Germinal center (tissue), 1 donor: Measurements from ENCODE around the gene KLHL42.
"Not testable (repeated sequence)": the region's sequence is repeated elsewhere in the genome, so short reads cannot be mapped to it uniquely, and the experiment has no call there.

Experiments used
- DNase-seq: peaks from one replicate; pipeline ENCODE4 v3.0.0; 2012; ENCODE audit warnings: mixed read lengths, low spot score

Gene KLHL42, protein sequence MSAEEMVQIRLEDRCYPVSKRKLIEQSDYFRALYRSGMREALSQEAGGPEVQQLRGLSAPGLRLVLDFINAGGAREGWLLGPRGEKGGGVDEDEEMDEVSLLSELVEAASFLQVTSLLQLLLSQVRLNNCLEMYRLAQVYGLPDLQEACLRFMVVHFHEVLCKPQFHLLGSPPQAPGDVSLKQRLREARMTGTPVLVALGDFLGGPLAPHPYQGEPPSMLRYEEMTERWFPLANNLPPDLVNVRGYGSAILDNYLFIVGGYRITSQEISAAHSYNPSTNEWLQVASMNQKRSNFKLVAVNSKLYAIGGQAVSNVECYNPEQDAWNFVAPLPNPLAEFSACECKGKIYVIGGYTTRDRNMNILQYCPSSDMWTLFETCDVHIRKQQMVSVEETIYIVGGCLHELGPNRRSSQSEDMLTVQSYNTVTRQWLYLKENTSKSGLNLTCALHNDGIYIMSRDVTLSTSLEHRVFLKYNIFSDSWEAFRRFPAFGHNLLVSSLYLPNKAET

DNA sequence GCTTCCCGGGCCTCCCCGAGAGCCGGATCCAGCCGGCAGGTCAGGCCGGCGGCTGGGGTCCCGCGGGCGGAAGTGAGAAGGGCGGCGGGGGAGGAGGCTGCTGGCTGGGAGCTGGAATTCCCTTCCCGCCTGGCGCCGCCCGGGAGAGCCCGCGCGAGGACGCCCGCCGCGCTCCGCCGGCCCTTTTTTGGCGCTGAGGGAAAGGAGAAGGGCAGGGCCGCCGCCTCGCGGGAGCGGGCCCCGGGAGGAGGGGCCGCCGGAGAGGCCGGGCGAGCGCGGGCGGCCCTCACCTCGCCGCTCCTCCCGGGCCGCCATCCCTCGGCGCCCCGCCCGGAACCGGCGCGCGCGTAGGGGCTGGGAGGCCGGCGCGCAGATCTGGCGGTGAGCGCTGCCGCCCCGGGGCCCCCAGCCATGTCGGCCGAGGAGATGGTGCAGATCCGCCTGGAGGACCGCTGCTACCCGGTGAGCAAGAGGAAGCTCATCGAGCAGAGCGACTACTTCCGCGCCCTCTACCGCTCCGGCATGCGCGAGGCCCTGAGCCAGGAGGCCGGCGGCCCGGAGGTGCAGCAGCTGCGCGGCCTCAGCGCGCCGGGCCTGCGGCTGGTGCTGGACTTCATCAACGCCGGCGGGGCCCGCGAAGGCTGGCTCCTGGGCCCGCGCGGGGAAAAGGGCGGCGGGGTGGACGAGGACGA, at the start of gene KLHL42, which contains the start of gene MANSC4:
KLHL42 (plus strand) TSS at position 314 of the 692 bp plus-strand sequence; CDS start at position 412, 98 bp downstream.
MANSC4 (minus strand) TSS at position 317 of the 692 bp plus-strand sequence. CDS start 8,960 bp downstream, outside the sequence.
- DNase-seq: peak; percentile 79

DNA sequence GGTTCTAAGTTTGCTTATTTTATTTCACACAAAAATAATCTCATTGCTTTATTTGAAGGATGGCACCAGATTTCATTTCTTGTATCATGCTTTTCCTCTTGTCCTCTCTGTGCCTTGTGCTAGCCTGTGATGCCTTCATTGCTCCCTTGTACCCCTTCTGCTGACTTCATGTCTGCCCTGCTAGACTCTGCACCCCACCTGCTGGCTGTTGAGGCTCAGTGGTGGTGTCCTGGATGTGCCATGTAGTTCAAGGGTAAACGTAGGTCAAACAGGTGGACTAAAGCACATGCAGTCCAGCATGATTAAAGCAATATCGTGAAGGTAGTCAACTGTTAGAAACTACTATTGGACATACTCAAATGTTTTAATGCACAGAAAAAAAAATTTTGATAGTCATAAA, 47.8 kb upstream of the KLHL42 start:
- DNase-seq: no peak

DNA sequence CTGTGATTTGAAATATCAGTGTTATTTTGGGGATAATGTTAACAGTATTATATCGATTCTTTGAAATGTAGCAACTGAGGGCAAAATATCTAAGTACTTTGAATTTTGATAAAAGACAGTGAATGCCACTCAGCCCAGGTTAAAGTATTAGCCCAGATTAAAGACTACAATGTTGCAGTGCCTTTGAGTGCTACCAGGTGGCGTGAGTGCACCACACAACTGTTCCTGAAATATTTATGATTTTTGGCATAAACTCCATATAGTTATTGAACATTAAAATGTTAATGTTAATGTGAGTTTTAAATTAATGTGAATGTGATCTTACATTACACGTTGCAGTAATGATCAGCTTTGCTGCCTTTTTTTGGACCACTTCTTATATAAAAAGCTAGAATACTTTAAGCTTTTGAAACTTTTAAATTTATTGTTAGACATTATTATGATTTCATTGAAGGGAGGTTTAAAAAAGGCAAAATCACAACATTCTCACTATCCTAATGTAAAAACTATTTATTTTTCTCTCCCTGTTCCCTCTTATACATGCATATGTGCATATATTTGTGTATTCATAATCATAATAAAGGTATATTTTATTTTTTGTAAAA, 46.9 kb upstream of the KLHL42 start:
- DNase-seq: peak; percentile 56

DNA sequence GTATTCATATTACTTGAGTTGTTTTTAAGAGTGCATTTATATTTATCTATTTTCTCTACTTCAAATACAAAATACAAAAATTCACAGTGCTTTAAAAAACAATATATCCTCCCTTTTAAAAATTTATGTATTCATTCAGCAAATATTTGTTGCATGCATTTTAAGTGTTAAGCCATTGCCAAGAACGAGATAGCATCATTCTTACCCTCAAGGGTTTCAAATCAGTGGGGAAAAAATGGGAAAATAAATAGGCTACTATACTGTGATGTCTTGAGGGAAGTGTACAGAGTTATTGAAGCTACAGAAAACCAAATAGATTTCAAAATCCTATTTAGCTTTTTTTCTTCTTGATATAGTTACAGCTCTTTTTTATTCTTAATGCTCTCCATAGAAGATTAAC, 46.2 kb upstream of the KLHL42 start:
- DNase-seq: no peak

DNA sequence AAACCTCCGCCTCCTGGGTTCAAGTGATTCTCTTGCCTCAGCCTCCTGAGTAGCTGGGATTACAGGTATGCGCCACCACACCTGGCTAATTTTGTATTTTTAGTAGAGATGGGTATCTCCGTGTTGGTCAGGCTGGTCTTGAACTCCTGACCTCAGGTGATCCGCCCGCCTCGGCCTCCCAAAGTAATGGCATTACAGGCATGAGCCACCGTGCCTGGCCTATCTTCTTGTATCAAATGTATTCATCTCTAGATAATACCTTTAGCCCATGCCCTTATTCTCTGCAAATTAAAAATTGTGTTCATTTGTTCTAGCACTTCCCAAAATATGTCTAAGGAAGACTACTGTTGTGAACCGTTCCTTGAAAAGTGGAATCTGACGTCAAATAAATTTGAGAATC, 45.7 kb upstream of the KLHL42 start:
- DNase-seq: not testable (repeated sequence)

DNA sequence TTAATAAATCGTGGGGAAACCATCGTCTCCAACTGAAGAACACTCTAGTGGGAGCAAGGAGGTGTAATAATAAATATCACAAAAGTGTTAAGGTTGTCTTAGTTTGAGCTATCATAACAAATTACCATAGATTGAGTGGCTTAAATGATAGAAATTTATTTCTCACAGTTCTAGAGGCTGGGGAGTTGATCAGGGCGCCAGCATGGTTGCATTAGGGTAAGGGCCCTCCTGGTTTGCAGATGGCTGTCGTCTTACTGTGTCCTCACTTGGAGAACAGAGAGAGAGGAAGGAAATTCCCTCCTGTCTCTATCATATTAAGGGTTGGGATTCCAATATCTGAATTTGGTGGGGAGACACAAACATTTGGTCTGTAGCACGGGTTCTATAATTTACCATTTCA, 36.4 kb upstream of the KLHL42 start:
- DNase-seq: no peak

DNA sequence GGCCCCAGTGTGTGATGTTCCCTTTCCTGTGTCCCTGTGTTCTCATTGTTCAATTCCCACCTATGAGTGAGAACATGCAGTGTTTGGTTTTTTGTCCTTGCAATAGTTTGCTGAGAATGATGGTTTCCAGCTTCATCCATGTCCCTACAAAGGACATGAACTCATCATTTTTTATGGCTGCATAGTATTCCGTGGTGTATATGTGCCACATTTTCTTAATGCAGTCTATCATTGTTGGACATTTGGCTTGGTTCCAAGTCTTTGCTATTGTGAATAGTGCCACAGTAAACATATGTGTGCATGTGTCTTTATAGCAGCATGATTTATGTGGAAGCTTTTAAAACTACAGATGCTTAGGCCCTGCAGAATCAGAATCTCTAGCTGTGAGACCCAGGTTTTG, 34.3 kb upstream of the KLHL42 start:
- DNase-seq: not testable (repeated sequence)

DNA sequence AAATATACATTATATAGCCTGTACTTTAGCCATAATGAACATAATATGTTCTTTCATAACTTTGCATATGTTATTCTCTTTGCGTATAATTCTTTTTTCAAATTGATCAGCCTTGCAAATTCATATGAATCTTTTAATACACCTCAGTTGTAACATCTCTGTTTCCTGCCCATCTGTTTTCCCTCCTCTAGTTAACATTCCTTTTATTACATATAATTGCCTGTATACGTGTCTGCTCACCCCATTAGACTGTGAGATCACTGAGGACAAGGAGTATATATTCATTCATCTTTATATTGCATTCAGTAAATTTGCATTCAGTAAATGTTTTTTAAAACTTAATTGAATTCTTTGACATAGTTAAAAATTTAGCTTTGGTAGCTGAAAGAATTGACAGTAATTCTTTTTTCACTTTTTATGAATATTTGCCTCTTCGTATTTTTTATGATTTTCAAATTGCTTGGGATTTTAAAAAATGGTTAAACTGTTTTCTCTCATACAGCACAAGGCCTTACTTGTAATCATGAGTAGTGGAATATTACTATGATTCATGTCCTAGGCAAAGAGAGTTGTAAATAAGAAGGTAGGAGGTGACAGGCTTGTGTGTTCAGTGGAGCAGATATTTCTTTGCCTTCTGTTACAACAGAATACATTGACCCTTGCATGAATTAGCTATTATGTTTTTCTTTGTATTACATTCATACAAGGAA, 32.8 kb upstream of the KLHL42 start:
- DNase-seq: no peak

DNA sequence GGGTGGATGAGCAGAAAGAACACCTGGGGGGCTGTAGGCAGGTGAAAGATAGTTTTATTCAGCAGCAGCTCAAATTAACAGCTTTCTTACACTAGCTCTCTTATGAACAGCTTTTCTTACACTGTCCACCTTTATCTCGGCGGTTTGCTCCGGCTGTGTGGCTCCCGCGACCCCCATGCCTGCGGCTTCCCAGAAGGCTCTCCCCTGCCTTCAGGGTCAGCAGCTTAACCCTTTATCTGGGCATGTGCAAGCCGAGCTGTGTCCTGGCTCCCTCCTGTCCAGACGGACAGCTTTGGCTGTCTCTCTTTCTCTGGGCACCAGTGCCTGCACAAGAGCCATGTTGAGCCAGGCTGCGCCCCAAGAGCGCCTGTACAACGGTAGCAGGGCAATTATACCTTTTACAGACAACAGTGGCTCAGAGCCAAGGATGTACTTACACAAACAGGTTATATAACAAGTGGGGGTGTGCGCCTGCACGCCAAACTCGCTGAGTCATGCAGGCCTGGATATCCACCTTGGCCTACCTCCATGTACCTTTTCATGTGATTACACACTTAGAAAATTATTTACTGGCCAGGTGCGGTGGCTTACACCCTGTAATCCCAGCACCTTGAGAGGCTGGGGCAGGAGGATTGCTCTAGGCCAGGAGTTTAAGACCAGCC, 28.5 kb upstream of the KLHL42 start:
- DNase-seq: no peak

DNA sequence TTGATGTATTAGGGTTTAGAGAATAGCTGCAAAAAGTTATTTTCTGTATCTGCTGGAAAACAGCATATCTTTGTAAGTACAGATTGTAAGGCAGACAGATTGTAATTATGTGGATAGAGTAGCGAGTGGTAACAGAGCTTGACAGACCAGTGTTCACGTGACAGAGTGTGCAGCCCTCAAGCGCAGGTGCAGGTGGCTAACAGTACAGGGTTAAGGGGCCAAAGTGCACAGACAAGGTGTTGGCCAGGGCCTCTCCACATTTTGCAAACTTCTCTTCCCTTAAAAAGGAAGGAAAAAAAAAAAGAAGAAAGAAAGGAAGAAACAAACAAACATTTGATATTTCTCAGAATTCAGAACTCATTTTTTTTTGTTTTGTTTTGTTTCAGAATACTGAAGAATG, 25.2 kb upstream of the KLHL42 start:
- DNase-seq: no peak

DNA sequence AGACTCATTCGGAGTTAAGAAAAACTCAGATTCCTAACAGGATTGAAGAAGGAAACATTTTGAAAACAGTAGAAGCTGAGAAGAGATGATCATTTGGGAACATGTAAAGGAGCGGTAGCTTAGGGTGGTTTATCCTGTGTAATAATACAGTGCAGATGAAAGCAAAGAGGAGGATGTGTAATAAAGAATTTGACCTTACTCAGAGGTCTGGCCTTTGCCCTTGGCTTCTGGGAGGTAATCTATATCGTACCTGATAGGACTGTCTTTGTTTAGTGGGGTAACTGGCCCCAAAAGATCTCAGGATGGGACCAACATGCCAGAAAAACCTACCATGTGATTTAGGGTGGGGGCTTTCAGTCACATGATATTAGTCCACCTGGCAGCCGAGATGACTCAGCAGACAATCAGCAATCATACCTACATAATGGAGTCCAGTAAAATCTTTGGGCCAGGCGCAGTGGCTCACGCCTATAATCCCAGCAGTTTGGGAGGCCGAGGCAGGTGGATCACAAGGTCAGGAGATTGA, 23.3 kb upstream of the KLHL42 start:
- DNase-seq: no peak

DNA sequence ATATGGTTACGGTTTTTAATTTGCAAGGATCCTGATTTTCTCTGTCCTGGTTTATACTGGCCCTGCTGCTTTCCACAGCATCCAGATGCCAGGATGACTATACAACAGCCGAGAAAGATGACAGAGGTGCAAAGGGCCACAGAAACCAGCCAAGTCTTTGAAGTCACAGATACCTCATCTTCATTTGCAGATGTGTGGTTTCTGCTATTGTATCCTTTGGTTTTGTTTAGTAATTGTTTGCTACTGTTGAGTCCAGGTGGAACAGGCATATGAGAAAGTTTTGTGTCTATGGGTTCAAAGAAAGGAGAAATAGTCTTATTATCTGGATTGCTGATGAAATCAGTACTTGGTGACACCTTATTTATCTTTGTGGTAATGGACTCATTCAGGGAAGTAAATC, 17.3 kb upstream of the KLHL42 start:
- no peak for DNase-seq

DNA sequence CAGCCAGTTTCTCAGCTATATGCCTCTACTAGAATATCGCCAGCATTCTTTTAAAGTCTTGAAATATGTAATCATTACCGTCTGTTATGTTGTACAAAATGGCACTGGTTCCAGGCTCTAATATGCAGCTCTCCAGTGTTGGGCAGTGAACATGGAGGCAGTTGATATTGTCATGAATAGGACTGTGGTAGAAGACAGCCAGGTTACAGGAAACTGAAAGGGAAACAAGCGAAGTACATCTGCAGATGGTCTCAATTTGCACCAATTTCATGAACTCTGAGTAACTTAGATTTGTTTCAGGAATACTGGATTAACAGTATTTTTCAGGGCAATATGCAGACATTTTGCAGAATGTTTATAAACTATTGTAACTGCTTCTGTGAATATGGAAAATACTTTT, 13.4 kb upstream of the KLHL42 start:
- DNase-seq: no peak

DNA sequence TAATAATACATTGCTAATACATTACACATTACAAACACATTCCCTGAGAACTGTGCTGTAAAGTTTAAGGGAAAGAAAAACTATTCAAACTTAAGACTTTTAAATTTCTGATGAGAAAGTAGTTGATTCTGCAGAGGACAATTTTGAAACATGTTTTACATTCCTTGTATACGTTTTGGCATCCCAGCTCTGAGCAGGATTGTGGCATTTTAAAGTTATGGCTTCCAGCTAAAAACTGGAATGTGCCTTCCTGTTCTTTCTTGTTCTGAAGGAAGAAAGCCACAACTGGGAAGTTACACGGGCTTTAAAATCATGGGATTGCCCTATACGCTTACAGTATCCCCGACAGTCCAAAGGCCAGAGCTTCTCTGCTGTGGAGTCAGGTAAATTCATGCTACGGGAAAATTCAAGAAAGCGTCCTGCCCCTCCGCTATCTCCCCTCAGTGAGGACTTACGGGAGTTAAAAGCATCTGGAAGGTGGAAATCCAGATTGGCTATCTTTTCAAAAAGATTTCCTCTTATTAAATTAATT, 10.8 kb upstream of the KLHL42 start:
- no peak for DNase-seq

DNA sequence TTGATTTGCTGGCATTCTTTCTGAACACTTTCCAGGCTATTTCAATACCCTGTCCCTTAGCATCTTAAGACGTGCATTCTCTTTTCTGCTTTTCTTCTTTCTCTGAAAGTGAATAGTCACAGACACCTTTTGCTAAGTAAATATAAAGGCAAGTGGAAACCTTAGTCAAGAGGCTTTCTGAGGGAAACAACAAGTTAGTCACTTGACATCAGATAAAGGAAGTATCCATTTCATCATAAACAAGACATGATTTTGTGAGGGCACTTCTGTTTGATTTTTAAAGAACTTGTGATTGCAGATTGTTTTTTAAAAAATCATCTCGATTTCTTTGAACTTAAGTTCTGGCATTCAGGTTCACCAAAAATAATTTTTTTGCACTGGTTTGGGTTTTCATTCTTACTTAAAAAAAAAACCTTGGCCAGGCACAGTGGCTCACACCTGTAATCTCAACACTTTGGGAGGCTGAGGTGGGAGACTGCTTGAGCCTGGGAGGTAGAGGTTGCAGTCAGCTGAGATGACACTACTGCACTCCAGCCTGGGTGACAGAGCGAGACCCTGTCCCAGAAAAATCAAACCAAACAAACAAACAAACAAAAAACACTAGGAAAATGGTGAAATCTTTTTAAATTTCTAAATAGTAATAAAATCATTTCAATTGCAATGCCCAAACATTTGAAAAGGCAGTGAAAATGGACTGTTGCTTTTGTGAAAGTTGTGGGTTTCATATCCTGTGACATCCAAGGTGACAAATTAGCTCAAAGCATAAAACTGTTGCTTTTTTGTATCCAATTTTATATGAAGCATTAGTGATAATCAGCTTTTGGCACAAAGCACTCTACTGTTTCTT, 8.3 kb upstream of the KLHL42 start:
- DNase-seq: no peak

DNA sequence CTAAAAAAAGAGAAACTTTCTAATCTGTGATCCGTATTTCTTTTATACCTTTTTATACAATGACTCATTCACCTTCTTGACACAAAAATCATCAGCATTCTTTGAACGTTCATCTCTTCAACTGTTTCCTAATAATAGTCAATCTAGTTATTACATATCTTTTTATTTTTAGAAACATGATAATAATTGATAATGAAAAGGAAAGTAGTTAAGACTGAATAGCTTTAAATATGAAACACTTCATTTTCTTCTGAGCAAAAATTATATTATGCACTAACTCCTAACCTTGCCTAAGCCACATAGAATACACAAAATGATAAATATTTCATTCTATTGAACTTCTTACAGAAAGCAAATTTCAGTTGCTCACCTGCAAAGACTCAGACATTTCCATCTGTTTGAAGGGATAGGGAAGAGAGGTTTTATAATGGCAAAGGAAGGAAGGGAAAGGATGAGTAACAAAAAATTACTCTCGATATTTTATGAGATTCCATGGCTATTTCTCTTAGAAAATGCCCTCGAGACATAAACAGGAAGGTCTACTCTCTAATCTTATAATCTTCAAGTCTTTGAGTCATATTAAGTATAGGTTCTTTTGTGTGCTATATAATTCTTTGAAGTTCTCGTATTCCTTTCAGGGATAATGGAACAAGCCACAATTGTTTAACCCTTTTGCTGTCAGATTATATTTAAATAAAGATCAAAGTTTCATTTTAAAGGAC, 7.5 kb upstream of the KLHL42 start:
- no peak for DNase-seq

DNA sequence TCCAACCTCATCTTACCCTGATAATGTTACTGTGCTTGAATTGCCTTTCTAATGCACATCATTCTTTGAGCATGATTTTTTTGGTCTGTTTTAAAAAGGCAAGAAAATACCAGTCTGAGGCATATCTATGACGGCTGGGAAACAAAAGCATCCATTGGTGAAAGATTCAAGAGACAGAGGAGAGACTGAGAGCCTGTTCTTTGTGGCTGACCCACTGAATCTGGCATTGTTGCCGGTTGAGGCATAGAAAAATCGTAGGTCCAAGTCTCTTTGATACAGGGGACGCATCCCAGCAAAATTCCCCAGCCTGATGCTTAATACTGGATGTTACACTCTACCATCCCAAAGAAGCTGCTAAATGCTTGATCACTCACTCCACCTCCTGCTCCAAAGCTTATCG, 2.9 kb upstream of the KLHL42 start:
- no peak for DNase-seq

DNA sequence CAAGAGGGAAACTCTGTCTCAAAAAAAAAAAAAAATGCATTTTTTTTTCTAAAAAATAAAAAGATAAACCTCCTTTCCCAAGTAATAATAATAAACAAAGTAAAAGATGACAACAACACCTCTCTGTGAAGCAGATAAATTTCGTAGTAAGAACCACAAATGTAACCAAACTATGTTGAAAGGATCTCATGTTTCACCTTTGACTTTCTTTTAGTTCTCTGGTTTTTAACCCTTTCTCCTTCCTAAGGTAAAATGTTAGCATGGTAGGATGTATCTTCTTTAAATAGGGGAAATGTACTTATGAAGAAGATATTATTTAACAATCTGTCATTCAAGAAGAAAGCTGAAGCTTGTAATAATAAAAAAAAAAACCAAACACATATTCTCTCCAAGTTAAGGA, 1.8 kb upstream of the KLHL42 start:
- no peak for DNase-seq

DNA sequence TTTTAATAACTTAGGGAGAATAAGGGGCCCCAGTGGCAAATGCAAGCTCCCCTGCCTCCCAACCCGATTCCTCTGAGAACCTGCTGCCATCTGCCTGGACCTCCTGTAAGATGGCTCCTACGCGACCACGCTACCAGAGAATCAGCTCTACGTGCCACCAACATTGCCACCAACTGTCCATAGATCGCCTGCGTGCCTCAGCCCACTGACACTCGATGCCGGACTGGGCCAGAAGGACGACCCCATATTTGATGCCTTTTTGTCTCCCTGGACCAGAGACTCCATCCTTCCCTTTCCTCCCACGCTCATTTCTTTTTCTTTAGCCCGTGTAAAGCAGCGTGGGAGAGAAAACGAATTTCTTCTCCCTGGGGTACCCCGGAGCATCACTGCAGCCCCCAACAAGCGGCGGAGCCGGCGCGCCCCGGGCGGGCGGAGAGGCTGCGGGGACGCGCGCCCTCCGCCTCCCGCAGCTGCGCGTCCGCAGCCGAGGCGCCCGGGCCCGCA, 565 bp upstream of the KLHL42 start:
- peak; percentile 22 for DNase-seq
